Measurements from ENCODE around the gene ARFGEF3.

Gene ARFGEF3

DNA sequence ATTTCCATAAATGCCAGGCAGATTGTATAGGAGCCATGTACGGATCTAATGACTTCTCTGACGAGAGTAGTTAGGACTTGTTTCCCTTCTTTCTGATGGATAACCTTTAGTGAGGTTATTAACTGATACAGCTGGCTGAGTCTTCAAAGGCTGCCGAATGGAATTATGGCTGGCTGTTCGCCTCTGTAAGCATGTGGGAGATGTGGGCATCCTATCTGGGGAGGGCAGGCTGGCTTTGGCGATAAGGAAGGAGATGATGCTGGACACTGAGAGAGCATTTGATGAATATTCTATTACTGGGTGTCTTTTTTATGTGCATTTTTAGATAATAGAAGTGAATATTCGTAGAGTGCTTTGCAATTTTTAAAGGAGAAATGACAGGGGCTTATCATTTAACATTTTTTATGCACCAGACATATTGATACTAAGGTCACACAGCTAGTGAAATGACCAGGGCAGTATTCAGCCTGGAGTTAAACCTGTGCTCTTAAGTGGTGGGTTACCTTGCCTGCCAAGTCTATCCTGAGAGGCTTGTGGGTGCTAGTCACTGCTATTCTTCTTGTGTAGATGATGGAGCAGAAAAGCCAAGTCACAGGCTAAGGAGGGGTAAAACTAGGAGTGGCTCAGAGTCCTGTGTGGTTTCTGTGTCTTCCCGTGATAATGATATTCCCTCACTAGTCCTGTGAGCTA is 53.5 kb downstream of the ARFGEF3 start:
- no peaks in the 10 kb centered on the region for H3K36me3 Mint-ChIP-seq (ENCODE audit: low read depth)
- H3K9me3 Mint-ChIP-seq, result no peaks in the 10 kb centered on the region
- H3K27me3 Mint-ChIP-seq, result peaks cover 24% of the 10 kb centered on the region
- H3K27ac Mint-ChIP-seq, result no peak overlapping the region
- no peaks in the 10 kb centered on the region for H3K4me1 Mint-ChIP-seq (ENCODE audit: low read depth)
- DNase-seq, result no peak
- no peak overlapping the region for H3K4me3 Mint-ChIP-seq

DNA sequence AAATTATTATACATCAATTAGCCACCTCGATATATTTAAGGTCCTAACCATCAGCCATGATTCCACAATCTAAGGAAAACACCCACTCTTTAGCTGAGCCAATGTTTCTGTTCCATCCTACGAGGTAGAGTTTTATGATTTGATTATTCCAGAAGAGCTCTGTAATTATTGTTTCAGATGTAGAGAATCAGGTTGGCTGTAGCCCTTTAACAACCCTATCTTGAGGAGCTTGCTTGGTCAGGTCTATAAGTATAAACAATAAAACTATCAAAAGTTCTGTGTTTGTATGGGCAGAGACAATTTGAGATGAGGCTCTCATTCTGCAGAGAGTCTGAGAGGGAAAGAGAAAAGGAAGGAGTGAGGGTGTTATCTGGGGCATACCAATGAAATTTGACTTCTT is 56.7 kb downstream of the ARFGEF3 start, which contains the start of gene PBOV1:
PBOV1 (minus strand) TSS at position 43 of the 400 bp plus-strand sequence. CDS start 96 bp downstream, outside the sequence.
- no peak for DNase-seq
- H3K4me3 Mint-ChIP-seq, result no peak within 1 kb of the TSS
- H3K27ac Mint-ChIP-seq, result no peak within 1 kb of the TSS
- H3K27me3 Mint-ChIP-seq, result peaks cover 41% of the 10 kb centered on the region
- H3K36me3 Mint-ChIP-seq (ENCODE audit: low read depth), result no peaks in the 10 kb centered on the region
- no peaks in the 10 kb centered on the region for H3K4me1 Mint-ChIP-seq (ENCODE audit: low read depth)
- H3K9me3 Mint-ChIP-seq, result no peaks in the 10 kb centered on the region

DNA sequence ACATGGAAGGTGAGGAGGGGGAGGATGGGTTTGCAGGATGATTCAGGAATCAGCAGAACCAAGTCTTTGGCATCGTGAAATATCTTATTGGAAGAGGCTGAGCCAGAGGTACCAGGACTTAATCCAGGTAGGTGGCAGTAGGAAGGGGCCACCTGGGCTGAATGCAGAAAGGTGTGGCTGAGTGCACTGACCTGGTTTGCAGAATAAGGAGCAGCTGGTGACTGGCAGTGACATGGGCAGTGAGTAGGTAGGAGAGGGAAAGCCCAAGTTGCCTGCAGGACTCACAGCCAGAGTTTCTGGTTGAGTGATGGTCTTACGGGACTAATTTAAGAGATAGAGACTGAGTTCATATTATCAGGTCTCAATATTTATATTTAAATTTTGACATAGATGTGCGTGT is 57.7 kb downstream of the ARFGEF3 start:
- Mint-ChIP-seq H3K9me3 (no peaks in the 10 kb centered on the region), H3K27me3 (peaks cover 41% of the 10 kb centered on the region), H3K4me3 (no peak overlapping the region), H3K4me1 (ENCODE audit: low read depth) (no peaks in the 10 kb centered on the region), H3K36me3 (ENCODE audit: low read depth) (no peaks in the 10 kb centered on the region), H3K27ac (no peak overlapping the region)
- no peak for DNase-seq

DNA sequence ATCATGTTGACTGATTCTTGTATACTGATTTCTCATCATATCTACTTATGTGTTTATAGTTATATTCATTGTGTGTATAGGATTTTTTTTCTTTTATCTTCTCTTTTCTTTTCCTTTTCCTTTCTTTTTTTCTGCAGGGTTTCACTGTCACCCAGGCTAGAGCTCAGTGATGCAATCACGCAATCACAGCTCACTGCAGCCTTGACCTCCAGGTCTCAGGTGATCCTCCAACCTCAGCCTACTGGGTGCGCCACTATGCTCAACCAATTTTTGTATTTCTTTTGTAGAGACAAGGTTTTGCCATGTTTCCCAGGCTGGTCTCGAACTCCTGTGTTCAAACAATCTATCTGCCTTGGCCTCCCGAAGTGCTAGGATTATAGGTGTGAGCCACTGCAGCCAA is 58.2 kb downstream of the ARFGEF3 start:
- Mint-ChIP-seq H3K9me3 (no peaks in the 10 kb centered on the region), H3K4me3 (no peak overlapping the region), H3K4me1 (ENCODE audit: low read depth) (no peaks in the 10 kb centered on the region), H3K36me3 (ENCODE audit: low read depth) (no peaks in the 10 kb centered on the region), H3K27ac (no peak overlapping the region), H3K27me3 (peaks cover 41% of the 10 kb centered on the region)
- no peak for DNase-seq

DNA sequence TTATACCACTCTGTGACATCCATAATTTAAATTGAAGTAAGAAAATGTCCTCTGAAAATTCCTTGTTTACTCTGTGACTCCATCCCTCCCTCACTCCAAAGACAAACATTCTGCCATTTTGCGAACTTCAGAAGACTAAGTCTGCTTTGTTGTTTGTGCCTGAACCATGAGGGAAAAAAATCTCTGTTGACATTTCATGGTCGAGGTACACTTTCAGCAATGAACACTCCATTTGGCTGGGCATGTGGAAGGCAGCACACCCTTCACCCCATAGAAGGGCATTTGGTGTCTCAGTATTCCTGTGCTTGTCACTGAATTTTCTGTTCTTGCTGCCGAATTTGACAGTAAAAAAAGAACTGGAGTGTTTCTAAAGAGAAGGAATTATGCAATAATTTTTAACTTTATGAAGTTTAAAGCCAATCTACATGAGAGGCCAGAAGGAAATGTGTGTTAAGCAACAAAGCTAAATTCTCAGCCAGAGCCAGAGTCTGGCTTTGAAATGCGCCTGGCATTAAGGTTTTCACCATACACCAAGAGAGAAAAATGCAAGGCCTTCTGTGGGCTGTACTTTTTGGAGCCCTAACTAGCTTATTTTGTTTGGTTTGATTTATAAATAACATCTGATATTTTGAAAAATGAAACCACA is 61.3 kb downstream of the ARFGEF3 start:
- DNase-seq, result no peak
- Mint-ChIP-seq H3K27ac (no peak overlapping the region), H3K4me3 (no peak overlapping the region), H3K27me3 (peaks cover 25% of the 10 kb centered on the region), H3K36me3 (ENCODE audit: low read depth) (no peaks in the 10 kb centered on the region), H3K4me1 (ENCODE audit: low read depth) (no peaks in the 10 kb centered on the region), H3K9me3 (no peaks in the 10 kb centered on the region)

DNA sequence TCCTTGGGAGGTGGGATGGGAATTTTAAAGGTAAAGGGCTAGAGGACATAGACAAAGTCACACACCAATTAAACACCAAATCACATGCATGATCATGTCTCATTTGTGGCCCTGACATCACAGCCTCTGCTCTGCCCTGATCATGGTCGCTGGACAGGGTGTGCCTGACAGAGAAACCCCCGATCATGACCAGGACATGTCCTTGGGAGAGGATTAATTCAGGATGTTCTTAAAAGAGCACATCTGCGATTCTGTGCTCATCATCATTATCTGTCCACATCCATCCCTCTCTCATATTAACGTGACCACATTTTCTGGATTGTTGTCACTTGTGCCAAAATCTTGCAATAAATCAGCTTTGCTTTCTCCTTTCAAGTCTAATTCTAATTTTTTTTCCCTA is 64.2 kb downstream of the ARFGEF3 start:
- no peak overlapping the region for H3K4me3 Mint-ChIP-seq
- H3K27me3 Mint-ChIP-seq, result peaks cover 15% of the 10 kb centered on the region
- DNase-seq, result no peak
- H3K9me3 Mint-ChIP-seq, result no peaks in the 10 kb centered on the region
- no peaks in the 10 kb centered on the region for H3K4me1 Mint-ChIP-seq (ENCODE audit: low read depth)
- no peaks in the 10 kb centered on the region for H3K36me3 Mint-ChIP-seq (ENCODE audit: low read depth)
- H3K27ac Mint-ChIP-seq, result no peak overlapping the region

DNA sequence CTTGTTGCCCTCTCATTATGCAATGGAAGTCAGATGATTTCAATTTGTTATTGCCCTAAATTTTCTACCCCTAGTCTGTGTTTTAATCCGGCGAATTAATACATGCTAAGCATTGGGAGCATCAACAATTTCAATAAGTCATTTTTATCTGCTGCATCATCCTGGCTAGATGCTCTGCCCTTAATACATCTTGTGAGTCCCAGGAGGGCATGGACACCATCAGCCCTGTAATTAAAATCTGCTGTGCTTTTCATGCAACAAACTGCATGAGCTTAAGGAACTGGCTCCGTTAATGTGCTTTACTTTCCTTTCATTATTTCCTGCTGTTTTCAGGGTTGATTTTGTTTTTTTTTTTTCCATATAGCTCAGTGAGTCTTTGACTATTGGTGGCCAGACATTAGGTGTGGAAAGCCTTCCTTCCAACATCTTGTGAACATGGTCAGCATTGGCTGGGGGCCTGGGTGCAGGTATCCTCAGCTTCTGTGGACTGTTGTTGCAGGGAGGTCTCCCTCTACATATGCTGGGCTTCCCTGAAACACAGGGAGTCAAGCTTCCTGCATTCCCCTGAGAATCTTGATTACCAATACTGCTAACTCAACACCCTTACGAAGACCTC is 65.1 kb downstream of the ARFGEF3 start:
- no peak for DNase-seq
- H3K36me3 Mint-ChIP-seq (ENCODE audit: low read depth), result no peaks in the 10 kb centered on the region
- H3K9me3 Mint-ChIP-seq, result no peaks in the 10 kb centered on the region
- no peaks in the 10 kb centered on the region for H3K4me1 Mint-ChIP-seq (ENCODE audit: low read depth)
- H3K27me3 Mint-ChIP-seq, result peaks cover 9% of the 10 kb centered on the region
- no peak overlapping the region for H3K27ac Mint-ChIP-seq
- H3K4me3 Mint-ChIP-seq, result no peak overlapping the region

DNA sequence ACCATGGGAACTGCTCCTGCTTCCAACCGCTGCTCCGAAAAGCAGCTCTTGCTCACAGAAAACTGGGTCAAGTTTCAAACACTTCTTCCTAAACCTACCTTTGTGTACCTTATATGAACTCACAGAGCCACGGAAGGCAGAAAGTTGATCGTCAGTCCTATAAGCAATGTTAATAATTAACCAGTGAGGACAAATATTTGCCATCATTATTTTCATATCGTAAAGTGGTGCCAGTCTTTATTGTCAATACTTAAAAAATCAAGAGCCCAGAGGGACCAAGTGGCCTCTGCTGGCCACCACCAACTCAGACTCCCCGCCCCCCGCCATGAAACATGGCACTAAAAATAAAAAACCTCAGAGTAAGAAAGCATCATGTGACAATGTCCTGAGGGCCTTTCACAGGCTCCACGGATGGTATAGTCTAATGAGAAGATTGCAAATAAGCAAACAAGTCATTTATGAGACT is 65.6 kb downstream of the ARFGEF3 start:
- no peaks in the 10 kb centered on the region for H3K36me3 Mint-ChIP-seq (ENCODE audit: low read depth)
- no peaks in the 10 kb centered on the region for H3K9me3 Mint-ChIP-seq
- no peak overlapping the region for H3K4me3 Mint-ChIP-seq
- no peaks in the 10 kb centered on the region for H3K4me1 Mint-ChIP-seq (ENCODE audit: low read depth)
- H3K27me3 Mint-ChIP-seq, result peaks cover 3% of the 10 kb centered on the region
- no peak for DNase-seq
- no peak overlapping the region for H3K27ac Mint-ChIP-seq

DNA sequence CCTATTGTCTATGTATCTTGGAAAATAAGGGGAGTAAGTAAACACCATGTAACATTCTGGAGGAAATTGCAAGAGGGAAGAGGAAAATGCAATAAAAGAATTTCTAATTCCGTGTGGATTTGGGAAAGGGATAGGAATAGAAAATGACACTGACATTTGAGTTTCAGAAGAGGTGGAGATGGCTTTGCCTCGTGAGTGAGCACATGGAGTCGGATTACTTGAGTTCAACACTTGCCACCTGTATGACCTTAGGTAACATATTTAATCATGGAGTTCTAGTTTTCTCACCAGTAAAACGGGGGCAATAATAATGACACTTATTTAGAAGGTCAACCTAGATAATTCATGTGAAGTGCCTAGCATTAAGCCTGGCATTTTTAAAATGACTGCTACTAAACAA is 67.3 kb downstream of the ARFGEF3 start:
- H3K27ac Mint-ChIP-seq, result no peak overlapping the region
- H3K36me3 Mint-ChIP-seq (ENCODE audit: low read depth), result no peaks in the 10 kb centered on the region
- no peaks in the 10 kb centered on the region for H3K4me1 Mint-ChIP-seq (ENCODE audit: low read depth)
- no peaks in the 10 kb centered on the region for H3K9me3 Mint-ChIP-seq
- DNase-seq, result no peak
- peaks cover 6% of the 10 kb centered on the region for H3K27me3 Mint-ChIP-seq
- no peak overlapping the region for H3K4me3 Mint-ChIP-seq

DNA sequence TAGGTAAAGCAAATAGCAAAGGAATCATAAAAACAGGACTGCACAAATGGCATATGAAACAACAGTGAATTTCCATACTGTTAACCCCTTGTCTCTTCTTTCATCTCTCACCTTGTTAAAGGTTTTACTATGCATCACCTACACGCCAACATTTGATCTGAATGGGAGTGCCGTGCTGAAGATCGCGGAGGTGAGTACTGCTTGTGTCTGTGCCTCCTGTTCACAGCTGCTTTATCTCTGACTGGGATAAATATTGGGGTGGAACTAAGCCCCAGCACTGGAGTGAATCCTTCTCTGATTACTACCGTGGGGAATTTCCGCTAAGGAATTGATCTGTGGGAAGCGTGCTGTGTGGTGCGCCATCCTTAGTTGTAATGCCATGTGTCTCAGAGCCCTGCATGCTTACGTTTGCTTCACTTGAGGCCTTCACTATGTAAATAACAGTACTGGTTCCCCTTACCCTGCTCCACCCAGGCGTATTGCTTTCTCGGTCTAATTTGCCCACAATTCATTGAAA is 68.0 kb downstream of the ARFGEF3 start:
- Mint-ChIP-seq H3K4me1 (ENCODE audit: low read depth) (no peaks in the 10 kb centered on the region), H3K4me3 (no peak overlapping the region), H3K27me3 (peaks cover 9% of the 10 kb centered on the region), H3K36me3 (ENCODE audit: low read depth) (no peaks in the 10 kb centered on the region), H3K9me3 (no peaks in the 10 kb centered on the region), H3K27ac (no peak overlapping the region)
- no peak for DNase-seq

DNA sequence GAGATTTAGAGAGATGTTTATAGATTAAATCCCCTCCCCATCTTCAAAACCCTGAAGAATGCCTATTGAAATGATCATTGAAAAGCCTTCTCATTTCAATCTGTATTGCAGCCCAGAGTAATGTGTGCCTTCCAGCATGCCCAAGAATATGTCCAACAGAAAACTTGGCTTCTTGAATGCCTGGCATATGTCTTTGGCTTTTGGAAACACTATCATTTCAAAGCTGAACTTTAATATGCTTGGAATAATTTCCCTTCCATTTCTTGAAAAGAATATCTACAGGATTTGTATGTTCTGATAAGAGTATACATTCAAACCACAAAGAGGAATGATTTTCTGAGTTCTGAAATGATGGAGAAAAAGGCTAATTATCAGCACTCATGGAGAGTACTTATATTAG is 68.5 kb downstream of the ARFGEF3 start:
- no peaks in the 10 kb centered on the region for H3K9me3 Mint-ChIP-seq

DNA sequence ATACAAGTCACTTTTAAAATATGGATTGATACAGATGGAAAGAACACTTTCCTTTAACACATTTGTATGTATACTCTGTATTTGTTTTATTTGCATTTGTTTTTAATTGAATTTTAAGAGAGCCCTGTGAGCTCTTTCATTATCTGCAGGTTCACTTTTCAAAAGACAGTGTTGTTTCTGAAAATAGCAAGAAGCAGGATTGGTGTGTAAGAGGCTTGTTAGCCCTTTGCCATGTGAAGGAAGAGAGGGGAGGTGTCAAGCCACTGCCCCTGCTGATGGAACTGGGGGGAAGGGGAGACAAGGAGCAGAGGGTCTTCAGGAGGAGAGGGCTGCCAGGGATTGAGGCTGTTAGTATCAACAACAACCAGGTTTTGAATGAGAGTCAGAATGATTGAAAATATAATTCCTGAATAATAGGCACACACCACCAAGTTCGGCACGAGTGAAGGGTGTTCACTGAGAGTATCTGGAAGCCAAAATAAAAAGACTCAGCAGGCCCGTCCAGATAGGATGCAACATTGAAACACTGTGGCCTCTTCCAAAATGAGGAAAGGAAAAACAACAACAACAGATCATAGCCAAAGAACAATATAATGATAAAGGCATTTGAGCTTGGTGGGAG is 69.1 kb downstream of the ARFGEF3 start:
- Mint-ChIP-seq H3K4me1 (ENCODE audit: low read depth) (no peaks in the 10 kb centered on the region), H3K36me3 (ENCODE audit: low read depth) (no peaks in the 10 kb centered on the region), H3K4me3 (no peak overlapping the region), H3K27me3 (peaks cover 9% of the 10 kb centered on the region), H3K9me3 (no peaks in the 10 kb centered on the region), H3K27ac (no peak overlapping the region)
- DNase-seq, result no peak

More for the DNA sequence above, 68.5 kb downstream of the ARFGEF3 start:
- Mint-ChIP-seq H3K27me3 (peaks cover 9% of the 10 kb centered on the region), H3K27ac (no peak overlapping the region), H3K36me3 (ENCODE audit: low read depth) (no peaks in the 10 kb centered on the region), H3K4me1 (ENCODE audit: low read depth) (no peaks in the 10 kb centered on the region), H3K4me3 (no peak overlapping the region)
- DNase-seq, result no peak

DNA sequence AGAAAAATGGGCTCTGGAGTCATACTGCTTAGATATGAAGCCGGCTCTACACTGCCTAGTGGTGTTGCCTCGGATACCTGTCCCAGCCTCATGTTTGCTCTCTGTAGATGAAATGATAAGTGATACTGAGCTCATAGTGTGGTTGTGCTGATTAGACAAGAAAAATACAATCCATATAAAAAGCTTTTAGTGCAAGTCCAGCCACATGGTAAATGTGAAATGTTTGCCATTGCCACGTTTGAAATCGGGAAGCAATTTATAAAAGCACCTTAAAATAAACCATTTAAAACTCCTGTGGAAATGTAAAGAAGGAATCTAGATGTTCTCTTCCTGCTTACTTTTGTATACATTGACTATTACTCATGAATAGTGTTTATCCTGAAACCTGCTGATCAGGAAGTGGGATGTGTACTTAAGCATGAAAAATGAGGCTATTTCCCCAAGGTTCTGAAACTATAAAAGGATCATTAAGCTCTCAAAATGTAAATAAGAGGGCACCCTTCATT is 69.7 kb downstream of the ARFGEF3 start:
- Mint-ChIP-seq H3K36me3 (ENCODE audit: low read depth) (no peaks in the 10 kb centered on the region), H3K4me3 (no peak overlapping the region), H3K4me1 (ENCODE audit: low read depth) (no peaks in the 10 kb centered on the region), H3K27me3 (peaks cover 9% of the 10 kb centered on the region), H3K27ac (no peak overlapping the region), H3K9me3 (no peaks in the 10 kb centered on the region)
- DNase-seq, result no peak

DNA sequence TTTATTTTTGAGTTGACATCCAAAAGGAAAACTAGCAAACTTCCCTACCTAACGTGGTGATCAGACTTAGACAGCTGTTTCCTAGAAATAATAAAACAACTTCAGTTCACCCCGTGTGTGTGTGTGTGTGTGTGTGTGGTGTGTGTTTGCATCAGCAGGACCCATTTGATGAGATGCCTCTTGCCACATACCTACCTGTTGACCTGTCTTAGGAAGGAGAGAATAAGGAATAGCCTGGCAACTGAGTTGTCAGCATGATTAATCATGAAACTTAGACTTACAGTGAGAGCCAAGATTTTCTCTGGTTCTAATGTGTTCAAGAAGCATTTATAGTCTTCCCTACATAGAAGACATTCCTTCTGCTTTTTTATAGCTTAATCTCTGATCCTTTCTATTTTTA is 72.6 kb downstream of the ARFGEF3 start:
- no peaks in the 10 kb centered on the region for H3K36me3 Mint-ChIP-seq (ENCODE audit: low read depth)
- no peak overlapping the region for H3K4me3 Mint-ChIP-seq
- H3K4me1 Mint-ChIP-seq (ENCODE audit: low read depth), result no peaks in the 10 kb centered on the region
- H3K27me3 Mint-ChIP-seq, result peaks cover 11% of the 10 kb centered on the region
- H3K27ac Mint-ChIP-seq, result no peak overlapping the region
- no peak for DNase-seq
- no peaks in the 10 kb centered on the region for H3K9me3 Mint-ChIP-seq

Data from activated T-cell treated with anti-CD3 and anti-CD28 coated beads, Interleukin-2, amount 50 U/mL, for 24 hours (primary cell).